Measurements from ENCODE around the gene RDH11. TPM values are rescaled to one million over a fixed set of nuclear protein-coding genes. Genes with fewer than 3 reads are reported as not detected.

Gene RDH11
- total RNA-seq, 5 donors from 2014 or later (not counting 1 experiment from before 2014, with no cell fraction given): 26.1 to 44.2 (median 40.0) TPM

DNA sequence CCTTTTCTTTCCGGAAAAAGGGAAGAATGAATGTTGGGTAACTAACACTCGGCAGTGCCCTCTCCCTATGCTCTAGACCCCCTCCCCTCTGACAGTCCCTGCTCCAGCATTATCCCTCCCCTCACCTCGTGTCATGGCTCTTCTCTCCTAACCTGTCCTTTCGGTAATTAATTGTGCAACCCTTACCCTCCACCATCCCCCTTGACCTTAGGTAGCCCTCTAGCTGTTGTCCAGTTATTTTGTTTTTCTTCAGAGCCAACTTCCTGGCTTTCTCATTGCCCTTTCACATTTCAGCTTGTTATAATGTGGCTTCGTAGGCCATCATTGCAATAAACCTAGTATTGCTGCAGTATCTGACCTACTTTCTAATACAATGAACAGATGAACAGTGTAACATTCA, 64.6 kb downstream of the RDH11 start:
- Mint-ChIP-seq H3K9me3 (no peaks in the 10 kb centered on the region), H3K27ac (no peak overlapping the region), H3K4me1 (no peaks in the 10 kb centered on the region), H3K36me3 (peaks cover 18% of the 10 kb centered on the region), H3K4me3 (no peak overlapping the region), H3K27me3 (no peaks in the 10 kb centered on the region)
- ChIA-PET POLR2A (no interaction called here), CTCF (interaction anchor here (0.6 to 0.8 kb wide), 2 partner anchors 18 to 365 kb away, joined by 4 read pairs; no protein-coding TSS in a partner anchor)
- no peaks in the 10 kb centered on the region for H3K27me3 ChIP-seq (replicated peaks in 1 of 2; ENCODE audit: control insufficient read depth in 2 of 2, extremely low read depth in 1 of 2, insufficient read depth in 2 of 2, low read length in 1 of 2)
- DNase-seq (no peak), ATAC-seq (replicated peaks in 1 of 4) (no peak)
- no peak overlapping the region for H3K27ac ChIP-seq (ENCODE audit: low read length)
- H3K4me1 ChIP-seq (ENCODE audit: control insufficient read depth in 1 of 2, extremely low read depth in 1 of 2, insufficient read depth in 2 of 2, low read length in 2 of 2): no peaks in the 10 kb centered on the region
- H3K9me3 ChIP-seq: no peaks in the 10 kb centered on the region
- no peak overlapping the region for H3K4me3 ChIP-seq (ENCODE audit: control insufficient read depth in 1 of 2, extremely low read depth in 1 of 2, low read length in 1 of 2)
- WGBS (ENCODE audit: insufficient coverage): 87% methylated on average over 3 of the region's 5 CpGs
- no peaks in the 10 kb centered on the region for H3K36me3 ChIP-seq (ENCODE audit: control insufficient read depth in 2 of 2, extremely low read depth in 1 of 2, insufficient read depth in 1 of 2, low read length in 1 of 2)

DNA sequence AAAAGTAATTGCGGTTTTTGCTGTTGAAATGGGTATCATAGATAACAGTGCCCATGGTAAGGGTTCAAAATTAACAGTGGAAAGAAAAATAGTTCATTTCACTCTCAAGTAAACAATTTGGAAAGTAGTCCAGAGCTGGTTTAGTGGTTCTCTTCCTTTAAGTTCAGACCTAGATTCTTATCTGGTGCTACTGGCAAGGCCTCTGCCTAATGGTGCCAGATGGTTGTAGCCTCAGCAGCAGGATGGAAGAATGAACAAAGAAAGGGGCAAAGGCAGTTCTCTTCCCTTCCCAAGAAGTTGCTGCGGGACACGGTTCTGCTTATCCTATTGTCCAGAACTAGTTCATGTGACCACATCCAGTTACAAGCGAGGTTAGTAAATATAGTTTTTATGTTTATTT, 65.4 kb downstream of the RDH11 start:
- Histone ChIP-seq H3K27me3 (replicated peaks in 1 of 2; ENCODE audit: control insufficient read depth in 2 of 2, extremely low read depth in 1 of 2, insufficient read depth in 2 of 2, low read length in 1 of 2) (no peaks in the 10 kb centered on the region), H3K4me1 (ENCODE audit: control insufficient read depth in 1 of 2, extremely low read depth in 1 of 2, insufficient read depth in 2 of 2, low read length in 2 of 2) (no peaks in the 10 kb centered on the region), H3K36me3 (ENCODE audit: control insufficient read depth in 2 of 2, extremely low read depth in 1 of 2, insufficient read depth in 1 of 2, low read length in 1 of 2) (no peaks in the 10 kb centered on the region), H3K9me3 (no peaks in the 10 kb centered on the region), H3K27ac (ENCODE audit: low read length) (no peak overlapping the region), H3K4me3 (ENCODE audit: control insufficient read depth in 1 of 2, extremely low read depth in 1 of 2, low read length in 1 of 2) (no peak overlapping the region)
- no peak overlapping the region for H3K27ac Mint-ChIP-seq
- CTCF ChIA-PET: no interaction called here
- H3K4me1 Mint-ChIP-seq: no peaks in the 10 kb centered on the region
- no peaks in the 10 kb centered on the region for H3K27me3 Mint-ChIP-seq
- H3K9me3 Mint-ChIP-seq: no peaks in the 10 kb centered on the region
- ATAC-seq (replicated peaks in 1 of 4): no peak
- WGBS (ENCODE audit: insufficient coverage): no CpG with 5 or more reads among the region's 4 CpGs
- POLR2A ChIA-PET: no interaction called here
- DNase-seq: no peak
- H3K4me3 Mint-ChIP-seq: no peak overlapping the region
- H3K36me3 Mint-ChIP-seq: peaks cover 18% of the 10 kb centered on the region

DNA sequence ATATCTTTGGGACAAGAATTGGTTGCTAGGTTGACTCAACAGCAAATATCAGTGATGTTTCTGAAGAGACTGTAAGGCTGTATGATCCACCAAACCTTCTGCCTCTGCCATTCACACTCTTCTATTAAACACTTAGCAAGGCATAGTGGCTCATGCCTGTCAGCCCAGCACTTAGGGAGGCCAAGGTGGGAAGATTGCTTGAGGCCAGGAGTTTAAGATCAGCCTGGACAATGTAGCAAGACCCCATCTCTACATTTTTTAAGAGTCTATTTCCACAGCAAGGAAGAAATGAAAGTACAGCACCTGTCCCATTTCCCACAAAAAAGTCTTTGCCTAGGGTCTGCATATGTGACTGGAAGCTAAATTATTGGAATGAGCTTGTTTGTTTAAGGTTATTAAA, 68.0 kb downstream of the RDH11 start:
- H3K27me3 Mint-ChIP-seq: peaks cover 0 to 2% of the 10 kb centered on the region in 2 donors
- H3K36me3 ChIP-seq (ENCODE audit: control insufficient read depth in 2 of 2, extremely low read depth in 1 of 2, insufficient read depth in 1 of 2, low read length in 1 of 2): no peaks in the 10 kb centered on the region
- H3K4me3 Mint-ChIP-seq: no peak overlapping the region
- CTCF ChIA-PET: interaction anchor here in 1 of 2 donors (0.6 to 0.7 kb wide), 2 partner anchors 8 to 9 kb away, joined by 3 to 4 read pairs; no protein-coding TSS in a partner anchor
- H3K27ac ChIP-seq (ENCODE audit: low read length): no peak overlapping the region
- no peak for DNase-seq
- H3K9me3 ChIP-seq: no peaks in the 10 kb centered on the region
- H3K27ac Mint-ChIP-seq: no peak overlapping the region
- H3K4me1 ChIP-seq (ENCODE audit: control insufficient read depth in 1 of 2, extremely low read depth in 1 of 2, insufficient read depth in 2 of 2, low read length in 2 of 2): peaks cover 4 to 8% of the 10 kb centered on the region in 2 experiments
- peaks cover 11% of the 10 kb centered on the region for H3K36me3 Mint-ChIP-seq
- no peak for ATAC-seq (replicated peaks in 1 of 4)
- no peak overlapping the region for H3K4me3 ChIP-seq (ENCODE audit: control insufficient read depth in 1 of 2, extremely low read depth in 1 of 2, low read length in 1 of 2)
- no peaks in the 10 kb centered on the region for H3K9me3 Mint-ChIP-seq
- peaks cover 6 to 8% (median 8%) of the 10 kb centered on the region in 3 donors for H3K4me1 Mint-ChIP-seq
- POLR2A ChIA-PET: no interaction called here
- H3K27me3 ChIP-seq (replicated peaks in 1 of 2; ENCODE audit: control insufficient read depth in 2 of 2, extremely low read depth in 1 of 2, insufficient read depth in 2 of 2, low read length in 1 of 2): no peaks in the 10 kb centered on the region

Other genes with a start within 250 kb of the RDH11 start
- gene TMEM229B, start 207.0 kb downstream of the RDH11 start, total RNA-seq: 10 to 100 TPM; 19.0 to 41.7 (median 32.3) TPM
- gene PLEKHH1, start 162.5 kb downstream of the RDH11 start, total RNA-seq: 1 to 10 TPM in 1 of 5 donors, under 1 TPM in 4; 0.20 to 1.0 (median 0.58) TPM
- gene PIGH, start 95.5 kb downstream of the RDH11 start, total RNA-seq: 10 to 100 TPM; 28.7 to 46.8 (median 35.1) TPM
- gene ARG2, start 75.8 kb downstream of the RDH11 start, total RNA-seq: 1 to 10 TPM in 3 of 5 donors, under 1 TPM in 2; 0.62 to 2.6 (median 1.1) TPM
- gene VTI1B, start 21.1 kb downstream of the RDH11 start, total RNA-seq: 10 to 100 TPM; 41.6 to 66.9 (median 54.7) TPM
- gene RDH12, start 6.1 kb upstream of the RDH11 start, total RNA-seq: not detected
- gene ZFYVE26, start 120.8 kb upstream of the RDH11 start, total RNA-seq: 10 to 100 TPM; 26.0 to 37.6 (median 32.5) TPM
- gene RAD51B, start 124.0 kb upstream of the RDH11 start, total RNA-seq: 10 to 100 TPM; 25.4 to 47.9 (median 30.0) TPM